Fibroblast of pulmonary artery (primary cell): ENCODE results near the gene CYP46A1.

Experiments used
- DNase-seq: peaks from one replicate; pipeline ENCODE4 v3.0.0-alpha.2; 2010; ENCODE audit warnings: low read depth
- H3K4me3 ChIP-seq: replicated peaks from 2 replicates; pipeline ENCODE4 v1.5.1; 2011; ENCODE audit warnings: low read depth, mild to moderate bottlenecking, control low read depth, low read length, moderate library complexity
- TF ChIP-seq, protein P1 (sequence below): IDR thresholded peaks from 2 replicates; pipeline ENCODE4 v1.5.1; 2011; ENCODE audit warnings: mild to moderate bottlenecking, control low read depth, low read length, inconsistent platforms; ENCODE audit errors: missing control alignments

Gene CYP46A1

DNA sequence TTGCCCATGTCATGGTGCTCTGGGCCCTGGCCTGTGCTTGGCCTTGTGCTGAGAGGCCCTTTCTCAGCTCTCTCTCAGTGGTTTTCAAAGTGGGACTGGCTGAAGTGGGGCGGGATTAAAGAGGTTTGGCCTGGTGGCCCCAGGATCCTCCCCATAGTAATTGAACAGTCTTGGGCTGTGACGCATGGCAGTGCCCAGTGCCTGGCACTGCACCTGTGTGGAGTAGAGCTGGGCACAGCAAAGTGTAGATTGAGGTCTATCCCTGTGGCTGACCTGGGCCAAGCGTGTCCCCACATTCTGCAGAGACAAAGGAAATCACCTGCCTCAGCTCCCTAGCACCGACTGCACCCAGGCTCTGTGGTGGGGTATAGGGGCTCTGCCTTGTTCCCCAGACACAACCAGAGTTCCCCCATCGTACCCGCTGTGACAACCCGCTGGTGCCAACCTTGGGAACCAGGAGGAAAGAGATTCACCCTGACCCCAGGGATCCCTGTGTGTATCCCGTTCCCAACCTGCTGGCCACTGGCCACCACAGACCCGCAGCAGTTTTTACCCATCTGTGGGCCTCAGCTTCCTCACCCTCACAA lies 9.9 kb upstream of the CYP46A1 start:
- no peak overlapping the region for H3K4me3 ChIP-seq
- no peak for DNase-seq
- TF ChIP-seq, protein P1, sequence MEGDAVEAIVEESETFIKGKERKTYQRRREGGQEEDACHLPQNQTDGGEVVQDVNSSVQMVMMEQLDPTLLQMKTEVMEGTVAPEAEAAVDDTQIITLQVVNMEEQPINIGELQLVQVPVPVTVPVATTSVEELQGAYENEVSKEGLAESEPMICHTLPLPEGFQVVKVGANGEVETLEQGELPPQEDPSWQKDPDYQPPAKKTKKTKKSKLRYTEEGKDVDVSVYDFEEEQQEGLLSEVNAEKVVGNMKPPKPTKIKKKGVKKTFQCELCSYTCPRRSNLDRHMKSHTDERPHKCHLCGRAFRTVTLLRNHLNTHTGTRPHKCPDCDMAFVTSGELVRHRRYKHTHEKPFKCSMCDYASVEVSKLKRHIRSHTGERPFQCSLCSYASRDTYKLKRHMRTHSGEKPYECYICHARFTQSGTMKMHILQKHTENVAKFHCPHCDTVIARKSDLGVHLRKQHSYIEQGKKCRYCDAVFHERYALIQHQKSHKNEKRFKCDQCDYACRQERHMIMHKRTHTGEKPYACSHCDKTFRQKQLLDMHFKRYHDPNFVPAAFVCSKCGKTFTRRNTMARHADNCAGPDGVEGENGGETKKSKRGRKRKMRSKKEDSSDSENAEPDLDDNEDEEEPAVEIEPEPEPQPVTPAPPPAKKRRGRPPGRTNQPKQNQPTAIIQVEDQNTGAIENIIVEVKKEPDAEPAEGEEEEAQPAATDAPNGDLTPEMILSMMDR, result no peak

DNA sequence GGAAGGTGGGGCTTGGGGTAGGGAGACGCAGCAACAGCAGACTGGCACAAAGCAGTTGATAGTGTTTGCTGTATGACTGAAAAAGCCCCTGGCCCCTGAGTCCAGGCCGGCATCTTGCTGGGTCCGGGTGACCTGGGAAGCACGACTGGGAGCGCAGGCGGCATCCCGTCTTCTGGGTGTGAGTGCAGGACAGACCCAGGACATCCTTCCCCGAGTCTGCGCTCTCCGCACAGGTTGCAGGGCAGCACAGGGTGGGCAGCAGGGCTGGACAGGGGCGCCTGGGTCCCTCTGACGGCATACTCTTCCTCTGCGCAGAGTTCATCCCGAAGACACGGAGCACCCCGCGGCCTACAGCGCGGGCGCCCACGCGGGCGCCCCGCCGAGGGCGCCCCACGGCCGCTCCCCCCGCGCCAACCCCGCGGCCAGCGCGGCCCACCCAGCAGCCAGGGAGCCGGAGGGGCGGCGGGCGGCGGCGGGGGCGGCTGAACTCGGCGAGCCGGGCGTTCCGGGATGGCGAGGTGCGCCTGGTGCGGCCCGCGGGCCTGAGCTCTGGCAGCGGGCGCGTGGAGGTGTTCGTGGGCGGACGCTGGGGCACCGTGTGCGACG lies 9.2 kb upstream of the CYP46A1 start:
- no peak for DNase-seq
- TF ChIP-seq, protein P1, result no peak
- no peak overlapping the region for H3K4me3 ChIP-seq

DNA sequence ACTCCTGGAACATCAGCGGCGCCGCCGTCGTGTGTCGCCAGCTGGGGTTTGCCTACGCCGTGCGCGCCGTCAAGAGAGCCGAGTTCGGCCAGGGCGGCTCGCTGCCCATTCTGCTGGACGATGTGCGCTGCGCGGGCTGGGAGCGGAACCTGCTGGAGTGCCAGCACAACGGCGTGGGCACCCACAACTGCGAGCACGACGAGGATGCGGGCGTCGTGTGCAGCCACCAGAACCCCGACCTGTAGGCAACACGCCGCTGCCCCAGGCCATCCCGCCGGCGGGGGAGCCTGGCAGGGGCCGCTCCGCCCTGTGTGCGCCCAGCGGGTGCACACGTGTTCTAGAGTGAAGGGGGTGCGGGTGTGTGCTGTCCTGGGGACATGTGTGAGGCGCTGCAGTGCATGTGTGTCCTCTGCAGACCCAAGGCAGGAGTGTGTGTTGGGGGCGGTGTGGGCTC lies 8.7 kb upstream of the CYP46A1 start:
- TF ChIP-seq, protein P1, result no peak
- no peak for DNase-seq
- no peak overlapping the region for H3K4me3 ChIP-seq

DNA sequence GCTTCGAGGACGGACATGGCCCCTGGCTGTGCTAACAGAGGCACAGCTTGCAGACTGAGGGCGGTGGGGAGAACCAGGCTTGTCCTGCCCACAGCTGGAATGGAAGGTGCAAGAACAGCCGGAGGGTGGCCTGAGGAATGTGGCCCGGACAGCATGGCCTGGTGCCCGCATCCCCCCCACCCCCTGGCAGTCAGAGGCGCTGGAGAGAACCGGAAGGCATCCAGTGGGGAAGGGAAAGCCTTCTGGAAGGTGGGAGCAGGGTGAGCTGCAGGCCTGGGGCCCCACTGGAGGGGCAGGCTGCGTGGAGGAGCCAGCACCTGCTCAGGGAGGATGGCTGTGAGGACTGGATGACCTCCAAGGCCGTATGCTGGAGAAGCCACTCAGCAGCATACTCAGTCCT lies 8.1 kb upstream of the CYP46A1 start:
- no peak overlapping the region for H3K4me3 ChIP-seq
- TF ChIP-seq, protein P1, result no peak
- DNase-seq, result no peak

DNA sequence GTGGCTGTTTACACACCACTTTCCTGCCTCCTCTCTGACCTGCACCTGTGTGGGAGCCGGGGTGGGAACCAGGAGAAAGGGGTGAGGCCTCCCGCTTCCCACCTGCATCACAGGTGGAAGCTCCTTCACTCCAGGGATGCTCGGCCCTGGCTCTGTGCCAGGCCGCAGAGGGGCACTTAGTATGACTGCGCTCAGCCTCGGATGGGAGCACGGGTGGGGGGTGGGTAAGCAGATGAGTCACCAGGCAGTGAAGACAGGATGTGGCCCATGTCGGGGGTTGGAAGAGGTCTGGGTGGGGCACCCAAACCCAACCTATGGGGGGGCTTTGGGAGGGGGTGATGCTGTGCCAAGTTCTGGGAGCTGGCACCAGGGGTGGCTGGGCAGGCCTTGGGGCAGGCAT lies 7.4 kb upstream of the CYP46A1 start:
- H3K4me3 ChIP-seq, result no peak overlapping the region
- no peak for DNase-seq
- TF ChIP-seq, protein P1, result no peak

DNA sequence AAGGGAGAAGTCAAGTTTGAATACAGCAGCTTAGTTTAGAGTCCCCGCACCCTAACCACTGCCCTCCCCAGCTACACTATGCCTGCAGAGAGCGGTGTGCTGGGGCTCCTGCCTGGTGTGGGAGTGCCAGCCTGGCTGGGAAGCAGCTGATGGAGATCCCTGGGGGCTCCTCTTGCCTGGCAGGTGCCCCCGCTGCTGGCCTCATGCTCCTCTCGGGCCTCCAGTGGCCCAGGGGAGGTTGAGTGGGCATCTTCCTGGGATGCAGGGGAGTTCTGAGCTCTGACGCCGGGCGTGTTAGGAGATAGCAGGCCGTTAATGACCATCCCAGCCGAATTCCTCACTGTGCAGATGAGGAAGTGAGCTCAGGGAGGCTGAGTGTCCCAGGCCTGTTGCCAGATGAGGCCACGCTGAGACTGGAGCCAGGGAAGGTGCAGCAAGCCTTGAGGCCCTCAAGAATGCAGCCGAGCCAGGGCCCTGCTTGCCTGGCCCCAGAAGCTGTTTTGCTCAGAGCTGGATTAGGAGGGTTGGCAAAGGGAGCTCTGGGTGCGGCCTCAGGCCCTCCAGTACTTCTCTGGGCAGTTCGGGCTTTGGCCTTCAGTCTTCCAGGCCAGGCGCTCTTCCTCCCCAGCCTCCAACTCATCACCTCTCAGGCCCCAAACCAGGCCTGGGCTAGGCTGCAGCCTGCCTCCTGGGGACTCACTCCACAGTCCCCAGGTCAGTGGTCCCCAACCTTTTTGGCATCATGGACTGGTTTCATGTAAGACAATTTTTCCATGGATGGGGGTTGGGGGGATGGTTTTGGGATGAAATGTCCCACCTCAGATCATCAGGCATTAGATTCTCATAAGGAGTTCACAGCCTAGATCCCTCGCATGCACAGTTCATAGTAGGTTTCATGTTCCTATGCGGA lies 6.6 kb upstream of the CYP46A1 start:
- DNase-seq, result peak; percentile 64
- TF ChIP-seq, protein P1, result no peak
- H3K4me3 ChIP-seq, result no peak overlapping the region
